ENCODE data around the gene MYOM1. TPM values are rescaled to one million over a fixed set of nuclear protein-coding genes. Genes with fewer than 3 reads are reported as not detected.

MYOM1 gene
- total RNA-seq, 1 donor from 2014 or later = 0.46 TPM

- no peak overlapping the region for H3K27ac Mint-ChIP-seq (ENCODE audit: unreplicated experiment)
- TF ChIP-seq CTCF (IDR thresholded peaks at IDR 0.05) = no peak
- no peak overlapping the region for H3K4me3 Mint-ChIP-seq (ENCODE audit: unreplicated experiment)
- H3K36me3 Mint-ChIP-seq (ENCODE audit: unreplicated experiment) = no peaks in the 10 kb centered on the region
- H3K9me3 Mint-ChIP-seq (ENCODE audit: unreplicated experiment) = no peaks in the 10 kb centered on the region
- no peaks in the 10 kb centered on the region for H3K27me3 Mint-ChIP-seq (ENCODE audit: unreplicated experiment)
- DNase-seq (ENCODE audit: extremely low spot score, unreplicated experiment) = no peak
- H3K4me1 Mint-ChIP-seq (ENCODE audit: unreplicated experiment) = peaks cover 2% of the 10 kb centered on the region
Measured at GRCh38 chr18:3117493-3118192, 102.1 kb downstream of the MYOM1 start.

- no peak overlapping the region for H3K4me3 Mint-ChIP-seq (ENCODE audit: unreplicated experiment)
- no peaks in the 10 kb centered on the region for H3K27me3 Mint-ChIP-seq (ENCODE audit: unreplicated experiment)
- no peaks in the 10 kb centered on the region for H3K9me3 Mint-ChIP-seq (ENCODE audit: unreplicated experiment)
- H3K27ac Mint-ChIP-seq (ENCODE audit: unreplicated experiment) = no peak overlapping the region
- H3K36me3 Mint-ChIP-seq (ENCODE audit: unreplicated experiment) = no peaks in the 10 kb centered on the region
- no peak for TF ChIP-seq CTCF (IDR thresholded peaks at IDR 0.05)
- no peak for DNase-seq (ENCODE audit: extremely low spot score, unreplicated experiment)
- peaks cover 6% of the 10 kb centered on the region for H3K4me1 Mint-ChIP-seq (ENCODE audit: unreplicated experiment)
Measured at GRCh38 chr18:3115447-3116030, 104.2 kb downstream of the MYOM1 start.

GRCh38 chr18:3114451-3114850 is 105.3 kb downstream of the MYOM1 start:
- DNase-seq (ENCODE audit: extremely low spot score, unreplicated experiment) = no peak
- H3K9me3 Mint-ChIP-seq (ENCODE audit: unreplicated experiment) = no peaks in the 10 kb centered on the region
- no peak for TF ChIP-seq CTCF (IDR thresholded peaks at IDR 0.05)
- H3K4me3 Mint-ChIP-seq (ENCODE audit: unreplicated experiment) = no peak overlapping the region
- H3K4me1 Mint-ChIP-seq (ENCODE audit: unreplicated experiment) = peaks cover 6% of the 10 kb centered on the region
- no peaks in the 10 kb centered on the region for H3K36me3 Mint-ChIP-seq (ENCODE audit: unreplicated experiment)
- H3K27ac Mint-ChIP-seq (ENCODE audit: unreplicated experiment) = no peak overlapping the region
- H3K27me3 Mint-ChIP-seq (ENCODE audit: unreplicated experiment) = no peaks in the 10 kb centered on the region

GRCh38 chr18:3114026-3114425 is 105.7 kb downstream of the MYOM1 start:
- Mint-ChIP-seq H3K4me3 (ENCODE audit: unreplicated experiment) (no peak overlapping the region), H3K27me3 (ENCODE audit: unreplicated experiment) (no peaks in the 10 kb centered on the region), H3K27ac (ENCODE audit: unreplicated experiment) (no peak overlapping the region), H3K4me1 (ENCODE audit: unreplicated experiment) (peaks cover 4% of the 10 kb centered on the region), H3K36me3 (ENCODE audit: unreplicated experiment) (no peaks in the 10 kb centered on the region), H3K9me3 (ENCODE audit: unreplicated experiment) (no peaks in the 10 kb centered on the region)
- no peak for DNase-seq (ENCODE audit: extremely low spot score, unreplicated experiment)
- TF ChIP-seq CTCF (IDR thresholded peaks at IDR 0.05) = no peak

- TF ChIP-seq CTCF (IDR thresholded peaks at IDR 0.05) = no peak
- H3K9me3 Mint-ChIP-seq (ENCODE audit: unreplicated experiment) = no peaks in the 10 kb centered on the region
- no peaks in the 10 kb centered on the region for H3K27me3 Mint-ChIP-seq (ENCODE audit: unreplicated experiment)
- no peaks in the 10 kb centered on the region for H3K36me3 Mint-ChIP-seq (ENCODE audit: unreplicated experiment)
- DNase-seq (ENCODE audit: extremely low spot score, unreplicated experiment) = no peak
- H3K4me3 Mint-ChIP-seq (ENCODE audit: unreplicated experiment) = no peak overlapping the region
- H3K27ac Mint-ChIP-seq (ENCODE audit: unreplicated experiment) = no peak overlapping the region
- peaks cover 4% of the 10 kb centered on the region for H3K4me1 Mint-ChIP-seq (ENCODE audit: unreplicated experiment)
Measured at GRCh38 chr18:3111523-3112240, 108.1 kb downstream of the MYOM1 start.

All from osteocyte (in vitro differentiated cells).